KOPT-K1 (cell line): ENCODE measurements around the gene PSD2.

Source experiments
- H3K27ac ChIP-seq: fragments of 200-600 bp; sonication (generic); 2 replicates; pipeline ENCODE4 v1.5.1; 2016; ENCODE audit warnings: antibody characterized with exemption, mild to moderate bottlenecking, low read depth, low read length; ENCODE audit not compliant: poor library complexity, severe bottlenecking
- H3K36me3 ChIP-seq: fragments of 200-600 bp; sonication (generic); 2 replicates; pipeline ENCODE4 v1.5.1; 2017; ENCODE audit warnings: antibody characterized with exemption, mild to moderate bottlenecking, low read length, moderate library complexity; ENCODE audit not compliant: insufficient read depth
- H3K9me3 ChIP-seq: fragments of 200-600 bp; sonication (generic); 2 replicates; pipeline ENCODE4 v1.5.1; 2017; ENCODE audit warnings: antibody characterized with exemption, low read length, mild to moderate bottlenecking; ENCODE audit not compliant: insufficient read depth, poor library complexity, severe bottlenecking

PSD2 gene

DNA sequence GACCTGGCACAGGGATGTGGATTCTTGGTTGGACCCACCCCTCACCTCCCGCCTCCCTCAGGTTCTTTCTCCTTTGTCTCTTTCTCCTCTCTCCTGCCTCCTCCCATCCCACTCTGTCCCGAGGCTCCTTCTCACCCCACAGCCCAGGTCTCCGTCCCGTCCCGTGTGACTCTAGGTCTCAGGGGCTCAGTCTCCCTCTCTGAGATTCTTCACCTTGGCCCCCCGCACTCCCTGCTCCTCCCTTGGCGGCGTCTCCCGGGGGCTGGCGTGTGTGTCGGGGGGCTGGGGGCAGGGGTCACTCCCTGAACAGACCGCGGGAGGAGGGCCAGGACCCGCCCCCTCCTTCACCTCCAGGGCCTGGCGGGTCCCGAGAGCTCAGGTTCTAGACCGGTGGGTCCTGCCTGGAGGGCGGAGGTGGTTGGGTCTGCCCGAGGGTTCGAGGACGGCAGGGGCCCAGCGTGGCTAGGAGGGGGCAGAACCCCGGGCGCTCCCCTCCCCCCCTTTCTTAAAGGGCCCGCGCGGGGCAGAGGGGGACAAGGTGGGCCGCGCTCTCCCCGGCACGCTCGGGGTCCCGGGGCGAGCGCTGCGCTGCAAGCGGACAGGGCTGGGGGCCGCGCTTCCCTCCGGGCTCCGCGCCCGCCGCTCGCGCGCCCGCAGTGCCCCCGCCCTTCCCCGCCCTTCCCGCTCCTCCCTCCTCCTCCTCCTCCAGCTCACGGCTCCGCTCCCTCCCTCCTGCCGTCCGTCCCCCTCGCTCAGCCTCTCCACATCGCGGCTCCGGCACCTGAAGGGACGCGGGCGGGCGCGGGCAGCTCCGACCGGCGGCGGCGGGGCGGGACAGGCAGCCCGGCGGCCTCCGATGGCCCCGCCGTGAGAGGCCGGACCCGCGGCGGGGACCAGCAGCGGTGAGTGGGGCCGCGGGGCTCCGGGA is at the start of gene PSD2:
Gene PSD2, plus strand, starts transcription at position 735 of the 928 bp plus-strand sequence. CDS start 13,633 bp downstream, outside the sequence.
- no peak within 1 kb of the TSS for H3K27ac ChIP-seq
- no peaks in the 10 kb centered on the region for H3K9me3 ChIP-seq
- H3K36me3 ChIP-seq, result no peaks in the 10 kb centered on the region

DNA sequence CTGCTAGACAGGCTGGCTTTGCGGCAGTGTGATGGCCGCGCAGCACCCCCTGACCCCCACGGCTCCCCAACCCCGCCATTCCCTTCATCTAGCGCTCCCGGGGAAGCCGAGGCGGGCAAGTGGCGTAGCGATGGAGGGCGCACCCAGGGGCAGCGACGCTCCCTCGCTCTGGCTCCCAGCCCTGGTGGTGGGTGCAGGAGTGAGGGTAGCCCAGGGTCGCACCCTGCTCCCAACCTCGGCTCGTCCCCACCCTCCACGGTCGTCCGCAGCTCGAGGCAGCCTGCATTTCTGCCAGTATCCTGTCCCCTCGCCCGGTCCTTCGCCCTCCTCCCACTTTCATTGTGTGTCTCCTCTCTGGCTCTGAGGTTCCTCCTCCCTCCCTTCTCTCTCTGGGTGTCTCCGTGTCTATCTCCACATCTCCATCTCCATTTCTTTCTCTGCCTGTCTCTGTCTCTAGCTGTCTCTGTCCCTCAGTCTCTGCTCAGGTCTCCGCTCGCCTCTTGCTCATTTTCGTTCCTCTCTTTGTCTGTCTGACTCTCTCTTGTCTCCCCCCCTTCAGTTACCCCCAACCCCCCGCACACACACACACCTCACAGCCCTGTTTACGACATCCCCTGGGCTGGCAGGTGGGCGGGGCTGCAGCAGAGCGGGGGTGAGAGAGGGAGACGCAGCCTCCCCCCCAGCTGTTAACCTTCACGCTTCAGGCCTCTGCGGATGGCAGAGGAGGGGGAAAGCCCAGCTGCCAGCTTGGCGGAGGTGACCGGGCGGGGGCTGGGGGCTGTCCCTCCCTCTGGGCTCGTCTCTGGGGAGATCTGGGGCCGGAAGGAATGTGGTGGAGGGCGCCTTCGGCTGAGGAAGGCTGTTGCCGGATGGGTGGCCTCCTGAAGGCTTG is 48.7 kb upstream of the PSD2 start:
- Histone ChIP-seq H3K27ac (no peak overlapping the region), H3K9me3 (no peaks in the 10 kb centered on the region), H3K36me3 (no peaks in the 10 kb centered on the region)

DNA sequence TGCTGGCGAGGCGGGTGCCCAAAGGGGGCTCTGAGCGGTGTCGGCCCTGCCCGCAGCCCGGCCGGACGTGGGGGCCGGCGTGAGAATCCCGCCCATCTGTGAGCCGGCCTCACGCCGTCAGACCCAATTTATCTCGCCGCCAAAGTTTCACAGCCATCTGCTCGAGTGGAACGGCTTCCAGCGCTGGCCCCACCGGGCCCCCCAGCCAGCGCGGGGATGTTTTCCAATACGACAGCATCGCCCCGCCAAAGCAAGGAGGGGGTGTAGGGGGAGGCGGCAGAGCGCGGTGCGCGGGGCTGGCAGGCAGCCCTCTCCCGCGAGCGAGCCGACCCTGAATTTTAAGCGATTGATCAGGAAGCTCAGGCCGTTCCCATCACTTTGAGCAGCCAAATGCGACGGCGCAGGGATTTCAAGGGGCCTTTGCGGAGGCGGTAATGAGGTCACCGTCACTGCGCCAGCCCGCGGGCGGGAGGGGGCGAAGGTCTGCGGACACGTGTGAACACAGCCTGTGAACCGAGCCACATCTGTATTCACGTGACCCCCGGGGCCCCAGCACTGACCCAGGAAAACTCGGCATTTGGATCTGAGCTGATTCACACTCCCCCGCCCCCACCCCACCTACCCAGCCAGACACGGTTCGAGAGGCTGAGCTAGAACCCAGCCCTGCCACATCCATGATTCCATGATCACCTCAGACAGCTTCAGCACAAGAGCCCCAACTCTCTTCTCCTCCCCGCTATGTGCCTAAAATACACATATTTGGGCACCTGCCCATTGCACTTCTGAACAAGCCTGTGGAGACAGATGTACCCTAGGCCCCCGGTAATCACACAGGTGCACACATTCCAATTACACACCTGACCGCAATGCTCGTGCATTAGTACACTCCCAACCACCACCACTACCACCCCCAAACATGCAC is 47.8 kb upstream of the PSD2 start:
- H3K9me3 ChIP-seq, result no peaks in the 10 kb centered on the region
- no peak overlapping the region for H3K27ac ChIP-seq
- no peaks in the 10 kb centered on the region for H3K36me3 ChIP-seq

DNA sequence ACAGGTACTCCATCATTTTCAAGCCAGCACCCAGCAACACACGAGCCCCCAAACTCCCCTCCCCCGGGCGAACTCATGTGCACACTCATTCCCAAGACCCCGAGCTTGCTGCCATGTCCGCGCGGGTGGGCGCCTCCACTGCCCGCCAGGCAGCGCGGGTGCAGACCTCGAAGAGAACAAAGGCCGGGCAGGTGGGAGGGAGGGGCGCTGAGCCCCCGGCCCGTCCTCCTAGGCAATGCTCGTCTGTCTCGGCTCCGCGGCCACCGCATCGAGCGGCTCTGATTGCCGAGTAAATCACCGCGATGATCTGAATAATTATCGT is 47.1 kb upstream of the PSD2 start:
- no peaks in the 10 kb centered on the region for H3K9me3 ChIP-seq
- H3K27ac ChIP-seq, result no peak overlapping the region
- no peaks in the 10 kb centered on the region for H3K36me3 ChIP-seq

DNA sequence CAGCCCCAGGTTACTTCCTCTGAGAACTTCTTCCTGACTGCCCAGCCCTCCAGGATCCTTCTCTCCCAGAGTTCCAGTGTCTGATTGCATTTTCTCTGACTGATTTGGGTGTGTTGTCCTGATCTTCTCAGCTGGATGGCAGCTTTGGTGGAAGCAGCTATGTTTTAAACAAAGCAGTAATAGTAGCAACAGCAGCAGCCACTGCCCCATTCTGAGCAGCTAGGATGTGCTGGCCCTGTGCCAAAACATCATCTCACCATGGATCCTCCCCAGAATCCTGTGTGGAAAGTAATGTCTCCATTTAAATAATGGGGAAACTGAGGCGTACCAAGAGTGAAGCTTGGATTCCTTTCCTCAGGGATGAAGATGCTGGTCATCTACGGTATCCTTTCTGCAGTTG is 46.4 kb upstream of the PSD2 start:
- H3K9me3 ChIP-seq, result no peaks in the 10 kb centered on the region
- no peaks in the 10 kb centered on the region for H3K36me3 ChIP-seq
- no peak overlapping the region for H3K27ac ChIP-seq

DNA sequence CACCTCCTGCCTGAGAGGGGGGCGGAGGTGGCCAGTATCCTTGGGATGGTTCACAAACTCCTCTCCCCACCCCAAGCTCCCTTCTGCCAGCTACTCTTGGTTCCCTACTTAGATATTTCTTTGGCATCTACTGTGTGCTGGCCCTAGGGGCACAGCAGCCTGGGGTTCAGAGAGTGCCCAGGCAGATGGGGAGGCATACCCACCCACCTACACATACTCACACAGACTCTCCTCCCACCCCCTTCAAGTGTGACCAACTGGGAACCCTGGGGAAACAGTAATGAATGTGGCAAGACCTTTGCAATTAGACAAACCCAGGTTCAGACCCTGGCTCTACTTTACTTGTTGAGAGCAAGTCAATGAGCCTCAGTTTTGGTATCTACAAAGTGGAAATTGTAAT is 44.4 kb upstream of the PSD2 start:
- H3K36me3 ChIP-seq, result no peaks in the 10 kb centered on the region
- H3K9me3 ChIP-seq, result no peaks in the 10 kb centered on the region
- no peak overlapping the region for H3K27ac ChIP-seq

DNA sequence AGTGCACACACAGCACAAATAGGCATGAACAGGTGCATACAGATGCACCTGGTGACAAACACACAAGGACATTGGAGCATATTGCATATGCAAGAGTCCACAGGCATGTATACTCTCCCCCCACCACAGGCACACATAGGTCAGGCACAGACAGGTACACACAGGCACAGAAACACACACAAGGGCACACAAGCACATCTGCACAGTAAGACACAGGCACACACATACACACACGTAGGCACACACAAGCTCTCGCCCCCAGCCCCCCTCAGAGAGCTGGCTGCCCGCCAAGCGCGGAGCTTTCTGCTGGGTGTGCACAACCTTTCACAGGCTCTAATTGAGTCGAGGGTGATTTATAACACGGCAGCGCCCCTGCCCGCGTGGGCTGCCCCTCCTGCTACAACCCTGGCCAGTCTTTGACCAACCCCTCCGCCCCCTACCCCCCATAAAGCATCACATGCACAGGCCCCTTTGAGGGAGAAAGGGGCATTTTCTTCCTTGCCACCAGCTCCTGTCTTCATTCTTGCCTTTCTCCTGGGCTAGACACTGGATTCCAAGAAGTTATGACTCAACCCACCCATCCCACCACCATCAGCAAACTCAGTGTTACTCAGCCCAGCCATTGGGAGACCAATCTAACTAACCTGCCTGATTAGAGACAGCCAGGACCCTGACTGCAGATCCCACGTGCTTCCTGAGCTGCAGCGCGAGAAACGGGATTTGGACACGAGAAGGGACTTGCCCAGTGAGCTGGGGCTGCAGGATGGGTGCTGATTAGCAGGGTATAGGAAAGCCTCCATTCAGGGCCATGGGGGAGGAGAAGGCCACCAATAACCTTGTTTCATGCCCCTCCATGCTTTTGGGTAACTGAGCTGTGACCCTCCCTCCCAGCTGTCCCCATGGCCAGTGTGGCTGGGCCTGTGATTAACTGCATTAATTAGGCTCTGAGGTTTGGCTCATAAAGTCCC is 42.8 kb upstream of the PSD2 start:
- Histone ChIP-seq H3K9me3 (no peaks in the 10 kb centered on the region), H3K36me3 (no peaks in the 10 kb centered on the region), H3K27ac (no peak overlapping the region)

DNA sequence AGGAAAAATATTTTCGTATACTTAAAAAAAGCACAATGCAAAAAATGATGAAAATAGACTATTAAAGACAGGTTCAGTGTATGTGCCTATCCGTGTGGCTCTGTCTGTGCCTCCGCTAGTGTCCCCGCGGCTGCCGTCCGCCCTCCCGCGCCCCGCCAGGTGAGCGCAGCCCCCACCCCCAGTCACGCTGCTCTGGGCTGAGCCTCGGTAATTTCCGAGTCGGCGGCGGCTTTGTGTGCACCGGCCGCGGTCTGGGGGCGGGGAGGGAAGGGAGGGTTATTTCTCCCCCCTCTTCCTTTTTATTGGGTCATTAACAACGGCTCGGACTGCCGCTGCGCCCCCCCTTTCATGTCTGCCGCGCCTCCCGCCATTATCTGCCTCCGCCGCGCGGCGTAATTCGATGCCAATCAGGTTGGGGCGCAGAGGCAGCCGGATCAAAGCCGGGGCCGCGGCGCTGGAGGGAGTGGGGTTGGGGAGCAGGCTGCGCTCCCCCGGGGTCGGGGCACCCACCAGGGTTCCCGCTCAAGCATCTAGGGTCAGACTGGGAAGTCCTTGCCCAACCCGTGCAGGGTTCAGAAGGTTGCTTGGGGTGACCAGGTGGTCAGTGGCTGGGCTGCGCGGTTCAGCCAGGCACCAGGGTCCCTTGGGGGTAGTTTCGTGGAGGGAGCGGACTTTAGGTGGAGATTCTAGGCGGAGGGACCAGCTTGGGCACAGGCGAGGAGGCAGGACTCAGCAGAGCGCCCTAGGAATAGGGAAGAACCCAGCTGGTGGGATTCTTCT is 39.5 kb upstream of the PSD2 start:
- Histone ChIP-seq H3K9me3 (no peaks in the 10 kb centered on the region), H3K36me3 (no peaks in the 10 kb centered on the region), H3K27ac (no peak overlapping the region)

DNA sequence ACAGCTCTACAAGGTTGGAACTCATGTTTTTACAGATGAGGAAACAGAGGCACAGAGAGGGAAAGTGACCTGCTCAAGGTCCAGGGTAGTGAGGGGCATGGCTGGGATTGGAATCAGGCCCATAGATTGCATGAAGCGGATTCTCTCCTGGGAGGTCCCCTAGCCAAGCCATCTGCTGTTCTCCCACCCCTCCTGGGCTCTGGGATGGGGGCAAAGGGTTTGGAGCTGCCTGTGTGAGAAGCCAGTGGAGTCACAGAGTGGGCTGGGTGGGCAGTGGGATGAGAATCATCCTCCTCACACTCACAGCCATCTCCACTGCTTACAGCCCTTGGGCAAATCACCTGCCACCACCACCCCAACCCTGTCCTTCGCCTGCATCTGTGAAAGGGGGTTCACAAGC is 38.6 kb upstream of the PSD2 start:
- Histone ChIP-seq H3K36me3 (no peaks in the 10 kb centered on the region), H3K9me3 (no peaks in the 10 kb centered on the region), H3K27ac (no peak overlapping the region)

DNA sequence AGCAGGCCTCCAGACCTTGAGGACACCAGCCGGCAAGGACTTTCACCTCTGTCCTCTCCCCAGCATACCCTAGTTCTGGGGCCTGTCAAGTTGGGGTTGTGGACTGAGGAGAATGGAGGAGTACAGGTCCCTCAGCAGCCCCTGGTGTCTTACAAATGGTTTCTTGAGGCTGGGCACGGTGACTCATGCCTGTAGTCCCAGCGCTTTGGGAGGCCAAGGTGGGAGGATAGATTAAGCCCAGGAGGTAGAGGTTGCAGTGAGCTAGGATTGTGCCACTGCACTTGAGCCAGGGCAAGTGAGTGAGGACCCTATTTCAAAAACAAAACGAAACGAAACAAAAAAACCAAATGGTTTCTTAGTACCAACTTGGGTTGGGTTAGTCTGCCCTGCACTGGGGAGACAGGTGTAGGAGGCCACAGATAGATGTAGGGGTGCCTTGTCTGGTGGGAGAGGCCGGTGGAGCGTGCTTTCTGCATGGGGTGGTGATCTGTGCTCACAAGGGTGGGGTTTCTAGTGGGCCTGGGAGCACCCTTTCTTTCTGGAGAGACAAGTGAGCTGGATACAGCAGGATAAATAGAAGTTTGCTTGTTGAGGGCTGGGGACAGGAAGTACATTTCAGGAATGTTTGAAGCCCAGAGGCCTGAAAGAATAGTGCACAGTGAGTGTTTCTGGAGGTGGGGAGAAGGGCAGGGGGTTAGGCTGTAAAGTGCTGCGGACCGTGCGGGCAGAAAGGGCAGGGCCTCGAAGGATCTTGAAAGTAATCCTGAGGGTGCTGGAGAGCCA is 37.7 kb upstream of the PSD2 start:
- Histone ChIP-seq H3K27ac (no peak overlapping the region), H3K9me3 (no peaks in the 10 kb centered on the region), H3K36me3 (no peaks in the 10 kb centered on the region)

DNA sequence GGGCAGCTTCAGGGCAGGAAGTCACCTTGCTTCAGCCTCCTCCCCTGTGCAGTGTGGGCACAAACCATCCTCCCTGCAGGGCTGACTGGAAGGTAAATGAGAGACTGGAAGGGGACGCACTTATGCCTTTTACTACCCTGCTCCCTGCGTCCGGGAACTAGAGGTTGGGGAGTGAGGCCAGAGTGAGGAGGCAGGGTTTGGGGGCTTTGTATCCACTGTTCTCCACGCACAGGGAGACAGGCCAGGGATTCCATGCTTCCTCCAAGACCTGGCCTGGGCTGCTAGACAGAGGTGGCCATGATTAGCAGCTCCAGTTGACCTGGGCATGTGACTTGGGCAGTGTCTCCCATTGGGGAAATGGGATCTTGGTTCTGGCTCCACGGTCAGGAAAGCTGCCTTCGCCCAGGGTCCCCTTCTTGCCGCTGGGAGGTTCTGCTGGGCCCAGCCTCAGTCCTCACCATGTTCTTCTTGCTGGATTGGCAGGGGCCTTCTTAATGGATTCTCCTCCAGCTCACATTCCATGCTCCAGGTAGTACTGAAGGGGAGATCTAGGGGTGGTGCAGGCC is 37.0 kb upstream of the PSD2 start:
- Histone ChIP-seq H3K27ac (no peak overlapping the region), H3K36me3 (no peaks in the 10 kb centered on the region), H3K9me3 (no peaks in the 10 kb centered on the region)

DNA sequence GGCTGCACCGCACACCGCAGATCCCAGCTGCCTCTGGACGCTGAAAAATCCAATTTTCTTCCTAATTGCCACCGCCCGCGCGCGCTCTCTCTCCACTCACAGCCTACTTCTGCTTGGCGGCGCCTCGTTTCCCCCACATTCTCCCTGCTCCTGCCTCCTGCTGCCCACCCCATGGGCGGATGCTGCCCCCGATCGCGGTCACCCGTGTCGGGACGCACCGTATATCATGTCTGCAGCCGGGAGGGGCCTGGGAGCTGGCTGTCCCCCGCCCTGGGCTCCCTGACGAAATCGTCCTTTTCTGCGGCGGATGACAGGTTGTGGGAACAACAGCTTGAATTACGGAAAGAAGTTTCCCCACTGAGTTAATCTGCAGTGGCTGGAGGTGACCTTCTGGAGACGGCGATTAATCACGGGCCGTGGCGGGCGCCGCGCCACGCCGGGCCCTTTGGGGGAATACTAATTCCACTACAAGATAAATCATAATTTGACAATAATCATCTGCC is 36.3 kb upstream of the PSD2 start:
- H3K27ac ChIP-seq, result no peak overlapping the region
- no peaks in the 10 kb centered on the region for H3K9me3 ChIP-seq
- no peaks in the 10 kb centered on the region for H3K36me3 ChIP-seq
